GM21423 (cell line): ENCODE results near the gene HIPK1.

Experiments
- ATAC-seq: cut with Tn5 transposase; IDR thresholded peaks from one replicate; pipeline ENCODE4 v1.9.1; 2021; ENCODE audit warnings: mild to moderate bottlenecking, moderate library complexity; ENCODE audit not compliant: unreplicated experiment

Gene HIPK1

DNA sequence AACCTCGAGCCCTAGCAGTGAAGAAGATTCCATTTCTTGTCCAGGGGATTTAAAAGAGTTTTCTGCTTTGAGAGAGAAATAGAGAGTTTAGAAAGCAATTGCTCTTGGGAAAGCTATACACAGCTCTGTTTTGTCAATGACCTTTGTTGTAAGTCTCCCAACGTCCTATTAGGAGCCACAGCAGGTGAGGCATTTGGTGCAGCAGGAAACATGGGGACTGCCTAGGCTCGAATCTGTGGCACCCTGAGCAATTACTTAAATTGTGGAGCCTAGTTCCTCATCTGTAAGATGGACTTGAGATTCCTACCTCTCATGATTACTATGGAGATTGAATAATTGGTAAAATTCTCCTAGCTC is 15.8 kb upstream of the HIPK1 start:
- ATAC-seq: no peak

DNA sequence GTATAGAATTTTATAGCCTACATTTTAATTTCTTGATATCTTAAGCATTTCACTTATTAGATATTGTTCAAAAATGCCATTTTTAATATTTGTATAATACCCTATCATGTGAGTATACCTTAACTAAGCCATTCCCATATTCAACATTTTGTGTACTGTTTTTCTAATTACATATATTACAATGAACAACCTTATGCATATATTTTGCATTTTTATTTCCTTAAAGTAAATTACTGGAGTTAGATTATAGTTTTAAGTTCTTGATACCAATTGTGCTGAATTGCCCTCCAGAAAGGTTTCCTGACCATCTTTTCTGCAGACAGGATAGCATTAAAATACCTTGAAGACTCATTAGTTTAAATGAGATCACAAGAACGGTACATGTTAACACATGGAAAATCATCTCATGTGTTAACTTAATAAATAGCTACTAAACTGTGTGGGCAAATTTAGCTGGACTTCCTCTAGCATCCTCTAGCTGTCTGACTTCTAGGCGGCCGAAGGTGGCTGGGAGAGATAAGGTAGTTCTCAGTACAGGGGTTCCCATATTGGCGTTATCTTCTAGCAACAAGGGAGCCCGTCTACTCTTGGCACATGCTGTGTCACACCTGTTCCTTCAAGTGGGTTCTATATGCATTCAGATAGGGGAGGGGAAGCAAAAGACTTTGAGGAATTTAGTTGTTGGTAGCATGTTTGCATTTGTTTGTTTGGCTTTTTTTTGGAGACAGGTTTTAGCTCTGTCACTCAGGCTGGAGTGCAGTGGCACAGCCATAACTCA is 15.0 kb upstream of the HIPK1 start:
- ATAC-seq: no peak

DNA sequence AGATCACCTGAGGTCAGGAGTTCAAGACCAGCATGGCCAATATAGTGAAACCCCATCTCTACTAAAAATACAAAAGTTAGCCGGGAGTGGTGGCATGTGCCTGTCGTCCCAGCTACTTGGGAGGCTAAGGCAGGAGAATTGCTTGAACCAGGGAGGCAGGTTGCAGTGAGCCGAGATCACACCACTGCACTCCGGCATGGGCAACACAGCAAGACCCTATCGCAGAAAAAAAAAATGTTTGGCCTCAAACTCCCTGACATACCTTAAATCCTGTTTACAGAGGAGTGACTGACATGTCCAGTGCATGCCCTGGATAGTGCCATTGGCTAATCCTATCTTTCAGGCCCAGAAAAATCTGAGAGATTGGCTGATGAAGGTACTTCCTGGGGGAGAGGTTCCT is 12.2 kb upstream of the HIPK1 start:
- no peak for ATAC-seq

DNA sequence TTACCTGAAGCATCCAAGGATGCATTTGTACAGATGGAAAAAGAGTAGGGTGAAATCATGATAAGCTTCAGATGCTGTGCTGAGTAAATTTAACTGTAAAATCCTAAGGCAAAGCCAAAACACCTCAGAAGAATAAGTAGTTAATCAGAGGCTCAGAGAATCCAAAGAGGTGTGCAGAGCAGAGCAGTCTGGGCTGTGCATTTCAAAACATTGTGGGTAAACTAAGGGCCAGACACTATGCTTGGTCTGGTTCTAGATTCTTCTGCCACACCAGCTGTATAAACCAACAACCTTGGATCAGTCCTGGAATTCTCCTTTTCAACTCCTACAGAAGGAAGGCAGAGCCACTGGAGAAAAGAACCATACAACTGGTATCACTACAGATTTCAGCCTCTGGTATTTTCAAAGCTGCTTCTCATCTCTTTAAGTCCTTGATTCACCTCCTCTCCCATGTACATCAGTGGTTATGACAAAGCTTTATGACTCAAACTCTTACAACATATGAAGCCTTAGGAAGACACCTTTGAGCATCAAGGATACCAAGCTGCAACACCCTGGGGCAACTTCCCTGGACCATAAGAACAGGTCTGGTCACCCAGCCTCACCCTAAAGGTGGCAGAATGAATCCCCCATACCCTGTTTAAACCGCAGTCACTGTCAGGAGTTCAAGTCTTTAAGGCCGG is 11.6 kb upstream of the HIPK1 start:
- ATAC-seq: no peak

DNA sequence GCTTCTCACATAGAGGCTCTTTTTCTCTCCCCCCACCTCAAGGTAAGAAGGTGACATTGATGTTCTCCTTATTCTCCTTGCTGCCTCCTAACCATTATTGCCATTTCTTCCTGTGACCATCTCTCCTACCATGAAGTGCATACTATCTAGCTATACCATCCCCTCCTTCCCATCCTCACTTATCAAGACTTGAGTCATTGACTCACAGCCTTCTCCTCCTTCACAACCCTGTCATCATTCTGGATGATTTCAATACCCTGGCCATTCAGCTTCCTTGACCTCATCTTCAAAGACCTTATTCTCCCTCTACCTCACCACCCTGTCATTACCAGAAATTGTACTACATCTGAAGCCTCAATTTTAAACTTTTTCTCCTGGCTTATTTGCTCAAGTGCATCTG is 10.9 kb upstream of the HIPK1 start:
- no peak for ATAC-seq

DNA sequence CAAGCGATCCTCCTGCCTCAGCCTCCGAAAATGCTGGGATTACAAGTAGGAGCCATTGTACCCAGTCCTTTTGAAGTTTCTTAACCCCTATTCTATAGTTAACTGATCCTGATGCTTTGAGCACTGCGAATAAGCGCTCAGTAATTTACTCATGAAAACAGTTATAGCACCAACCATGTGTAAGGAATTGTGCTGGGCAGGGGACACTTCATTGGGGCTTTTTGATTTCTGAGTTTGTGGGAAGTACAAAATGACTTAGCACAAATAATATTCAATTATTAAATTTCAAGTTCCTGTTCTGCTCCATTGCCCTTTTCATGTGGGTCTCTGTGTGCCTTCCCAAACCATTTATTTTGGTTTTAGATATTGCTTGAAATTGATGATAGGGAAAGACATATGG is 6.2 kb upstream of the HIPK1 start:
- no peak for ATAC-seq

DNA sequence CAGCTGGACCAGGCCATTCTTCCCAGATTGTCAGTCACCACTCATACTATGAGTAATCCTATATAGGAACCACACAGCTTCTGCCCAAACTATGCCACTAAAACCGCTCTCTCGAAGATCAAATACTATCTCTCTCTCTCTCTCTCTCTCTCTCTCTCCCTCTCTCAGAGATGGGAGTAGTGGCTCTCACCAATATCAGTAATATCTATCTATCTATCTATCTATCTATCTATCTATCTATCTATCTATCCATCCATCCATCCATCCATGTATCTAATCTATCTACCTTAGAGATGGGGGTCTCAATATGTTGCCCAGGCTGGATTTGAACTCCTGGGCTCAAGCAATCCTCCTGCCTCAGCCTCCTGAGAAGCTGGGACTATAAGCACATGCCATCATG is 4.7 kb upstream of the HIPK1 start:
- ATAC-seq: no peak

DNA sequence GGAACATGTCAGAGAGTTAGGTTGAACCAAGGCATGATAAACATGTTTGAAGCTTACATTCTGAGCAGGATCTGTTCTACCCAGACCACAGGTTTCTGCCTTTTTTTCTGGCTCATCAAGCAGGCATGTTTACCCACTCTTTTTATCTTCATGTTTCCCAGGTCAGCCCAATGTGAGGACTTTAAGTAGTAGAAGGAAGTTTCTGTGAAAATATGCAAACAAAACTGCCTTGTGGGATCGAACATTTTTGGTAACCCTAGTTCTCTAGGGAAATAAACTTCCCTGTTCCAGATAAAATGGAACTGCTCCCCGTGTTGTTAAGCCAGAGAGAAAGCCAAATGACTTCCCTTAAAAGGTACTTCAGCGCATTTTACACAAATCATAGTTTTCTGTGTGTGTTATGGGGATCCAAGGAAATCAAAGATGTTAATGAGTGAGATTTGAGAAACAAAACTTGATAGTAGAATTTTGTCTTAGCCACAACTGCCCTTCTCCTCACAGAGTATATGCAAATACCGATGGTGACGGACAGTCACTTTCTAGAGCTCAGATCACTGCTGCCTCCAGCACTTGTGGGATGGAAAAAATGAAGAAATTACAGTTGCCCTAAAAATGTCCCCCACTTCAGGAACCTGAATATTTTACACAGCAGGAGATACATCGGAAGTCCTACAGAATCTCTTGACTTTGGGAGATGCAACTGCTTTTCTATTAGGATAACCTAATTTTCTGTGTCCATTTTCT is 765 bp upstream of the HIPK1 start:
- ATAC-seq: no peak

DNA sequence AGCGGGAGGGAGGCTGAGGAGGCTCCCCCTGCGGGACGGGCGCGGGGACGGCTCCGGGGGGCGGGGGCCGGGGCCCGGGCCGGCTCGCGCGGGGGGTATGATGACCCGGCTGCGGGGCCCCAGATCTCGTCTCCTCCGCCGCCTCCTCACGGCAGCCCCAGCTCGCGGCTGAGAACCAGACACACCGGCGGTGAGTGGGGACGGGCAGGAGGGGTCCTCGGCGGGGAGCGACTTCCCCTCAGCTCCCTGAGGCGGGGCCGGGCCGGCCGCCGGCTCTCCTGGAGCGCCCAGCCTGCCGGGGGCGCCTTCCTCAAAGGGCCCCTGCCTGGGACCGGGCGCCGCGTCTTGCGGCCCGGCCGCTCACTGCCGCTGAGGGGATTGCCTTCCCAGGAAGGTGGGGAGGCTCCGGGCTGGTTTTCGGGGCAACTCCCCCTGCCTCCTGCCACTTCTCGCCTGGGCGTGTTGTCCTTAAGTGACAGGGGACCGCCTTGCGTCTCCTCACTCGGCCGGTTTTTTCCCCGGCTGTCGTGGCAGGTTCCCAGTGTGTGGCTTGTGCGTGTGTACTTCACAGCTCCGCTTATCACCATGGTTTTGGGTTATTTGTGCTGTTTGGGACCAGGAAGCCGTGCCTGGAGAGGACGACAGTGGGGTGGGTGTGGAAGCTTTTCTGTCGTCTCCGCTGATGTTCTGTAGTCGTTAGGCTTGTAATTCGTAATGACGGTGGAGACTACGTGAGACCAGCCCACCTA is 800 bp downstream of the HIPK1 start:
- ATAC-seq: peak; percentile 32

DNA sequence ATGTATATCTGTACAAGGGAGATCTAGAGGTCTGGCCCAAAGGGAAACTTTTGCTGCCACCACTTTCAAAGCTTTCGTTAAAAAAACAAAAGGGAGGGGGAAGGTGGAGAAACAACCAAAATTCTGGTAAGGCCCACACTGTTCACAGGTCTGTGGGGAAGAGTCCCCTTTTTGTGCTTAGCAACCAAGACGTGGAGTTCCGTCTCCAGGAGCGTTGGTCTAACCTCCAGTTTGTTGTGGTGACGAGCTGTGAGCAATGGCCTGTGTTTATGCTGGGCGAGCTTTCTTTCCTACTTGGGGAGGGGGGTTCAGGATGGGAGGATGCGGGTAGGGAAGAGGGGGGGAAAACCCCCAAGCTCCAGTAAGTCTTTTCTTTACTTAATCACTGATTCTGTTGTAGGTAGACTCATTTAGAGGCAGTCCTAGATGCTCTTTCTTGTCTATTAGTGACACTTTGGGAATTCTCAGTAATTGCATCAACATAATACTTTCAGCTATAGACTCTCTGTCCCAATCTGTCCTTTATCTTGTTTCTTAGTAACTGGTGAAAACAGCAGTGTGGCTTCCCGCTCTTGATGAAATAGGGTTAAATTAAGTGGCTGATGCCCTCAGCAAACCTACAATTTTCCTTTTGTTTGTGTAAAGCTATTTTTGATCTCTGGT is 1.5 kb downstream of the HIPK1 start:
- peak; percentile 29 for ATAC-seq

DNA sequence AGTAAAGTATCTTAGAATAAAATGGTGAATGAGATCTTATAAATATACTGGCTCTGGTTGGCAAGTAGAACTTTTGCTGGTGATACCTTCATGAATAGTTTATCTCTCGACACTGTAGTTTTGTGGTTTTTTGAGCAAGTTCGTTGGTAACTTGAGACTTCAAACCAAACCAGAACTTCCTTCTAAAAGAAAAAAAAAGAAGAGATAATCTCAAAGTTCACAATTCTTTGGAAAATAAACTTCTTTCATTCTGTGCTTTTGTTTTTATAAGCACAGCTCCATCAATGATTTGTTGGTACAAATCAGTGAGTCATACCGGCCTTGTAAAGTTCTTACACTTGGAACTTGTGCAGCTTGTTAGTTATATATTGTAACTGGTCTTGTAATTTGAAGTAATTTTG is 2.3 kb downstream of the HIPK1 start:
- ATAC-seq: no peak

DNA sequence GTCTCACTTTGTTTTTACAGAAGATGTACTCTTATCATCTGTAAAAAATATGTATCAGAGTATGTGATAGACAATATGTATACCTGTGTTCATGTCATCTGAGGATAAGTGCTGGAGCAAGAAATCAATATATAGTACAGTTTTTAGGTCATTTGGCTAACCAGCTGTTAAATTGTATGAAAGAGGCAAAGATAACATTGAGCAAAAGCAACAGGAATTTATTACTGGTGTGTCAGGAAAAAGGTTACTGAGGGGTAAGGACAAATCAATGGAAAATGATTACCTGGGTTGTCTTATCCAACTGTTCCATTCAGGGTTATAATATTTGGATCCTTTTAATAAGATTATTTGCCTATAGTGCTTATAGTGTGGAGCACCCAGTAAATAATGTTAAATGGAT is 4.9 kb downstream of the HIPK1 start:
- no peak for ATAC-seq

DNA sequence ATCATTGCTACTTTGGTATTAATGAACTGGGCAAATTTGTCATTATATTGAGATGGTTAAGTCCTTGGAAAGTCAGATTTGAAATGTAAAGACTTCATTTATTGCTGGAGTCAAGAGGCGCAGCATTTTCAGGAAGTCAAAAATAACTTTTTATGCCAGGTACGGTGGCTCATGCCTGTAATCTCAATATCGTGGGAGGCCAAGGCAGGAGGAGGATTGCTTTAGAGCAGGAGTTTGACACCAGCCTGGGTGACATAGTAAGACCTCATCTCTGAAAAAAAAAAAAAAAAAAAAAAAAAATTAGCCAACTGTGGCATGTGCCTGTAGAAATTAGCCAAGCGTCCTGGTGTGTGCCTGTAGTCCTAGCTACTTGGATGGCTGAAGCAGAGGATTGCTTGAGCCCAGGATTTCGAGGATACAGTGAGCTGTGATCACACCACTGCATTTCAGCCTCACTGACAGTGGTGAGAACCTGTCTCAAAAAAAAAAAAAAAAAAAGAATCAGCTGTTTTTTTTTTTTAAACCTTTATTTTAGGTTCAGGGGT is 5.5 kb downstream of the HIPK1 start:
- no peak for ATAC-seq

DNA sequence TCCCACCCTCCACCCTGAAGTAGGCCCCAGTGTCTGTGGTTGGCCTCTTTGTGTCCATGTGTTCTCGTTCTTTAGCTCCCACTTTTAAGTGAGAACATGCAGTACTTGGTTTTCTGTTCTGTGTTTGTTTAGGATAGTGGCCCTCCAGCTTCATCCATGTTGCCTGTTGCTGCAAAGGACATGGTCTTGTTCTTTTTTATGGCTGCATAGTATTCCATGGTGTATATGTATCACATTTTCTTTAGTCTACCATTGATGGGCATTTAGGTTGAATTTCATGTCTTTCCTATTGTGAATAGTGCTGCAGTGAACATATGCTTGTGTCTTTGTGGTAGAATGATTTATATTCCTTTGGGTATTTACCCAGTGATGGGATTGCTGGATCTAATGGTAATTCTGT is 6.1 kb downstream of the HIPK1 start:
- no peak for ATAC-seq

DNA sequence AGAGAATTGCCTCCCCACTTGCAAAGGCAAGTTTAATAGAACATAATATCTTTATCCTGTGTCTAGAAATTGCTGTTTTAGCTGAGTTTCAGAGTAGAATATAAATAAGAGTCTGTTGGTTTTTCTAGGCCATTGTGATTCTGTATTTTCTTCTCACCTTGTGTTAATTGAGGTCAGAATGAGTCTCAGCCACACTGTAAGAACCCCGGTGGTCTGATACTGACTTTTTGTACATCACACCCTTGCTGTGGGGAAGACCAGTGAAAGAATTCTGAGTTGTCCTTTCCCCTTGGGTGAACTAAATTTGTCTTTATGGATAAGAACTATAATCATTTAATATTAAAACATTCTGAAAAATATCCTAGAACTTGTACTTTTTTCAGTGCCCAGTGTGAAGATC is 6.8 kb downstream of the HIPK1 start:
- ATAC-seq: no peak

DNA sequence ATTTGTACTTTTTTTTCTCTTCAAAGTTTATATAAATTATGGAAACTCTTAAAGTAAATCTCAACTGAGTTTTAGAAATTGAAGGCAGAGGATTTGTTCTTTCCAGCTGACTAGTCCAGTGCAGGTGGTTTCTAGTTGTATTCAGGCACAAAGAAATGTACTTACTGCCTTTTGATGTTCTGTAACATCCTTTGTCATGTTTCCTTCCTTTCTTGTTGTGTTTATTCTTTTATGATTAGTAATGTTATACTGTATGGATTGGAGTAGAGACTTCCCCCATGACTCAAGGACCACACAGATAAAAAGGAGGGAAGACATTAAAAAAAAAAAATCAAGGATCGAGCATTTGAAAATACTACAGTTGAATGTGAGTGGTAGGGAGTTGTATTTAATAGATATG is 8.0 kb downstream of the HIPK1 start:
- ATAC-seq: no peak

DNA sequence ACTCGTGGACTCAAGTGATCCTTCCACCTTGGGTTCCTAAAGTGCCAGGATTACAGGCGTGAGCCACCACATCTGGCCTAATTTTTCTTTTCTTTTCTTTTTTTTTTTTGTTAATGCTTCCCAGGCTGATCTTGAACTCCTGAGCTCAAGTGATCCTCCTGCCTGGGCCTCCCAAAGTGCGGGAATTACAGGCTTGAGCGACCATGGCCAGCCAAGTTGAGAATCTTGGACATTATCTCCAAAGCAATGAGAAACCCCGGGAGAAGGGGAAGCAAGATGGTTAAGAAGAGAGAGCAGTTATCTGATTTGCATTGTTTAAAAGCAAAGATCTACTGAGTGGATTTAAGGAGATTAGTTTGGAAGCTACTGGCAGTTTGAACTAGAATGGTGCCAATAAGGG is 9.1 kb downstream of the HIPK1 start:
- no peak for ATAC-seq

DNA sequence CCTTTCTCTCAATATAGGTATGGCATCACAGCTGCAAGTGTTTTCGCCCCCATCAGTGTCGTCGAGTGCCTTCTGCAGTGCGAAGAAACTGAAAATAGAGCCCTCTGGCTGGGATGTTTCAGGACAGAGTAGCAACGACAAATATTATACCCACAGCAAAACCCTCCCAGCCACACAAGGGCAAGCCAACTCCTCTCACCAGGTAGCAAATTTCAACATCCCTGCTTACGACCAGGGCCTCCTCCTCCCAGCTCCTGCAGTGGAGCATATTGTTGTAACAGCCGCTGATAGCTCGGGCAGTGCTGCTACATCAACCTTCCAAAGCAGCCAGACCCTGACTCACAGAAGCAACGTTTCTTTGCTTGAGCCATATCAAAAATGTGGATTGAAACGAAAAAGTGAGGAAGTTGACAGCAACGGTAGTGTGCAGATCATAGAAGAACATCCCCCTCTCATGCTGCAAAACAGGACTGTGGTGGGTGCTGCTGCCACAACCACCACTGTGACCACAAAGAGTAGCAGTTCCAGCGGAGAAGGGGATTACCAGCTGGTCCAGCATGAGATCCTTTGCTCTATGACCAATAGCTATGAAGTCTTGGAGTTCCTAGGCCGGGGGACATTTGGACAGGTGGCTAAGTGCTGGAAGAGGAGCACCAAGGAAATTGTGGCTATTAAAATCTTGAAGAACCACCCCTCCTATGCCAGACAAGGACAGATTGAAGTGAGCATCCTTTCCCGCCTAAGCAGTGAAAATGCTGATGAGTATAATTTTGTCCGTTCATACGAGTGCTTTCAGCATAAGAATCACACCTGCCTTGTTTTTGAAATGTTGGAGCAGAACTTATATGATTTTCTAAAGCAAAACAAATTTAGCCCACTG is 11.5 kb downstream of the HIPK1 start:
- ATAC-seq: peak; percentile 79

DNA sequence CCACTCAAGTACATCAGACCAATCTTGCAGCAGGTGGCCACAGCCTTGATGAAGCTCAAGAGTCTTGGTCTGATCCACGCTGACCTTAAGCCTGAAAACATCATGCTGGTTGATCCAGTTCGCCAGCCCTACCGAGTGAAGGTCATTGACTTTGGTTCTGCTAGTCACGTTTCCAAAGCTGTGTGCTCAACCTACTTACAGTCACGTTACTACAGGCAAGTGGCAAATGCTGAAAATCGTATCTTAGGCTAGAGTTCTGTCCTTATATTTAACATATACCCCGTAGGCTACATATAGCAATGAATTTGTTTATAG is 12.1 kb downstream of the HIPK1 start:
- no peak for ATAC-seq

DNA sequence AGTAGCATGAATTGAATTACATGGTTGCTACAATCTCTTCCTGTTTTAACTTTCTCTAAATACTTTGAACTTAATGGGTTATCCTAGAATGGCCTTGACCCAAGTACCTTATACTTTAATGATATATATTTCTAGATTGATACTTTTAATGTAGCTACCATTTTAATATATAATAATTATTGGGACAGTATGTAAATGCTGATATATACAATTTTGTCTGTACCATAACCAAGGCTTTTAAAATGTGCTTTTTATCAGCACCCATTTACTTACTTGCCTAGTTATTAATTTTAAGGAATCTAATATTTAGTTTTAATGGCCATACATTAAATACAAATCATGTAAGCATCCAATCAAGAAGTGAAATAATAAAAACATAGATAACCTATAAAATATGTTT is 13.4 kb downstream of the HIPK1 start:
- no peak for ATAC-seq
